ENCODE measurements around the gene INHBC. TPM values are rescaled to one million over a fixed set of nuclear protein-coding genes. Genes with fewer than 3 reads are reported as not detected.

INHBC gene
- total RNA-seq, 1 donor from 2014 or later = not detected

- Mint-ChIP-seq H3K27me3 (ENCODE audit: unreplicated experiment) (peaks cover 31% of the 10 kb centered on the region), H3K36me3 (ENCODE audit: low read depth, unreplicated experiment) (peaks cover 4% of the 10 kb centered on the region), H3K4me3 (ENCODE audit: unreplicated experiment) (peak overlapping the region; percentile 82), H3K27ac (ENCODE audit: unreplicated experiment) (no peak overlapping the region), H3K9me3 (ENCODE audit: unreplicated experiment) (no peaks in the 10 kb centered on the region), H3K4me1 (ENCODE audit: unreplicated experiment) (peaks cover 22% of the 10 kb centered on the region)
- TF ChIP-seq CTCF (IDR thresholded peaks at IDR 0.05; ENCODE audit: unreplicated experiment) = no peak
- DNase-seq (ENCODE audit: low spot score) = no peak
Measured at GRCh38 chr12:57460468-57460784, 25.8 kb downstream of the INHBC start.

GRCh38 chr12:57460841-57461275 lies 26.3 kb downstream of the INHBC start:
- TF ChIP-seq CTCF (IDR thresholded peaks at IDR 0.05; ENCODE audit: unreplicated experiment) = no peak
- no peak overlapping the region for H3K27ac Mint-ChIP-seq (ENCODE audit: unreplicated experiment)
- peaks cover 26% of the 10 kb centered on the region for H3K4me1 Mint-ChIP-seq (ENCODE audit: unreplicated experiment)
- peaks cover 31% of the 10 kb centered on the region for H3K27me3 Mint-ChIP-seq (ENCODE audit: unreplicated experiment)
- H3K4me3 Mint-ChIP-seq (ENCODE audit: unreplicated experiment) = peak overlapping the region; percentile 69
- H3K36me3 Mint-ChIP-seq (ENCODE audit: low read depth, unreplicated experiment) = peaks cover 4% of the 10 kb centered on the region
- DNase-seq (ENCODE audit: low spot score) = peak; percentile 61
- H3K9me3 Mint-ChIP-seq (ENCODE audit: unreplicated experiment) = no peaks in the 10 kb centered on the region

- no peak overlapping the region for H3K27ac Mint-ChIP-seq (ENCODE audit: unreplicated experiment)
- peak overlapping the region; percentile 94 for H3K4me3 Mint-ChIP-seq (ENCODE audit: unreplicated experiment)
- DNase-seq (ENCODE audit: low spot score) = peak; percentile 50
- TF ChIP-seq CTCF (IDR thresholded peaks at IDR 0.05; ENCODE audit: unreplicated experiment) = no peak
- peaks cover 4% of the 10 kb centered on the region for H3K36me3 Mint-ChIP-seq (ENCODE audit: low read depth, unreplicated experiment)
- no peaks in the 10 kb centered on the region for H3K9me3 Mint-ChIP-seq (ENCODE audit: unreplicated experiment)
- H3K4me1 Mint-ChIP-seq (ENCODE audit: unreplicated experiment) = peaks cover 28% of the 10 kb centered on the region
- peaks cover 31% of the 10 kb centered on the region for H3K27me3 Mint-ChIP-seq (ENCODE audit: unreplicated experiment)
Measured at GRCh38 chr12:57461276-57461916, 26.8 kb downstream of the INHBC start.

GRCh38 chr12:57461917-57462250 lies 27.3 kb downstream of the INHBC start:
- Mint-ChIP-seq H3K9me3 (ENCODE audit: unreplicated experiment) (no peaks in the 10 kb centered on the region), H3K4me3 (ENCODE audit: unreplicated experiment) (peak overlapping the region; percentile 94), H3K27ac (ENCODE audit: unreplicated experiment) (no peak overlapping the region), H3K4me1 (ENCODE audit: unreplicated experiment) (peaks cover 30% of the 10 kb centered on the region), H3K27me3 (ENCODE audit: unreplicated experiment) (peaks cover 31% of the 10 kb centered on the region), H3K36me3 (ENCODE audit: low read depth, unreplicated experiment) (peaks cover 4% of the 10 kb centered on the region)
- TF ChIP-seq CTCF (IDR thresholded peaks at IDR 0.05; ENCODE audit: unreplicated experiment) = no peak
- DNase-seq (ENCODE audit: low spot score) = no peak

GRCh38 chr12:57462251-57462911 lies 27.8 kb downstream of the INHBC start:
- peak overlapping the region; percentile 17 for H3K27ac Mint-ChIP-seq (ENCODE audit: unreplicated experiment)
- H3K36me3 Mint-ChIP-seq (ENCODE audit: low read depth, unreplicated experiment) = peaks cover 6% of the 10 kb centered on the region
- H3K27me3 Mint-ChIP-seq (ENCODE audit: unreplicated experiment) = peaks cover 31% of the 10 kb centered on the region
- peak overlapping the region; percentile 94 for H3K4me3 Mint-ChIP-seq (ENCODE audit: unreplicated experiment)
- H3K4me1 Mint-ChIP-seq (ENCODE audit: unreplicated experiment) = peaks cover 34% of the 10 kb centered on the region
- peak; percentile 93 for DNase-seq (ENCODE audit: low spot score)
- peak; percentile 83 for TF ChIP-seq CTCF (IDR thresholded peaks at IDR 0.05; ENCODE audit: unreplicated experiment)
- no peaks in the 10 kb centered on the region for H3K9me3 Mint-ChIP-seq (ENCODE audit: unreplicated experiment)

Data from endothelial cell (in vitro differentiated cells).